GM12878 (cell line): ENCODE measurements around the gene DGLUCY. TPM values are rescaled to one million over a fixed set of nuclear protein-coding genes. Genes with fewer than 3 reads are reported as not detected.

Experiments
- ATAC-seq: fragments of 200-7000 bp; cut with Tn5 transposase; 3 replicates; pipeline ENCODE4 v1.9.1; 2020; ENCODE audit warnings: mild to moderate bottlenecking, moderate library complexity
- BruUV-seq: library from RNA; stranded (reverse); fragments of 400-500 nt; replicated peaks from 2 replicates; lab custom pipeline; 2021; lab: Mats Ljungman, UMichigan
- CTCF ChIA-PET: fragments of 300-600 bp; sonication (Branson Sonifier 250); formaldehyde crosslinking; extraction: SDS; loops from one replicate; lab custom pipeline; 2021; ENCODE audit warnings: inconsistent platforms; lab: Yijun Ruan, JAX
- POLR2A ChIA-PET: fragments of 350-600 bp; formaldehyde crosslinking; extraction: SDS; loops from one replicate; lab custom pipeline; 2021; ENCODE audit warnings: inconsistent platforms; lab: Charles Lee
- RAD21 ChIA-PET: fragments of 300-600 bp; sonication (Branson Sonifier 250); formaldehyde crosslinking; loops from one replicate; lab custom pipeline; 2023; ENCODE audit warnings: antibody characterized with exemption; ENCODE audit not compliant: unreplicated experiment; lab: Charles Lee
- SMC1A ChIA-PET: fragments of 300-600 bp; sonication (Branson Sonifier 250); formaldehyde crosslinking; loops from one replicate; lab custom pipeline; 2023; ENCODE audit not compliant: unreplicated experiment, uncharacterized antibody; lab: Charles Lee
- DNase-seq: peaks from one replicate; pipeline ENCODE4 v3.0.0-alpha.2; 2011; ENCODE audit warnings: low read depth, low spot score
- FAIRE-seq: peaks from 3 replicates; lab custom pipeline; 2011; peaks lifted over from hg19 to GRCh38; lab: Jason Lieb, UNC
- H2AFZ ChIP-seq: 2 replicates; pipeline ENCODE4 v1.6.0; 2011; ENCODE audit warnings: low read depth, low read length, control low read depth; ENCODE audit not compliant: control insufficient read depth
- H3K27ac ChIP-seq: 2 replicates; pipeline ENCODE4 v1.5.1; 2011; ENCODE audit warnings: control low read depth; ENCODE audit not compliant: control insufficient read depth, insufficient read depth
- H3K27me3 ChIP-seq, 2 experiments: replicated peaks in 1 of 2; 2 replicates each; pipeline versions ENCODE4 v1.6.0 to v1.6.1; 2011; ENCODE audit warnings: low read length in 1 of 2; ENCODE audit not compliant: control insufficient read depth in 2 of 2, insufficient read depth in 2 of 2
- H3K36me3 ChIP-seq, 2 experiments: 2 replicates each; pipeline ENCODE4 v1.5.1; 2011; ENCODE audit warnings: low read length in 1 of 2; ENCODE audit not compliant: control insufficient read depth in 2 of 2, insufficient read depth in 2 of 2
- H3K4me1 ChIP-seq: 2 replicates; pipeline ENCODE4 v1.6.1; 2011; ENCODE audit warnings: mild to moderate bottlenecking, low read length, moderate library complexity, mixed read lengths; ENCODE audit not compliant: control insufficient read depth, insufficient read depth
- H3K4me2 ChIP-seq: 2 replicates; pipeline ENCODE4 v1.6.0; 2011; ENCODE audit warnings: control low read depth; ENCODE audit not compliant: control insufficient read depth, insufficient read depth
- H3K4me3 ChIP-seq: fragments of 200-600 bp; sonication (generic); 2 replicates; pipeline ENCODE4 v1.5.1; 2016
- H3K79me2 ChIP-seq: 2 replicates; pipeline ENCODE4 v1.6.0; 2011; ENCODE audit warnings: low read length; ENCODE audit not compliant: control insufficient read depth, insufficient read depth
- H3K9ac ChIP-seq: 2 replicates; pipeline ENCODE4 v1.8.0; 2011; ENCODE audit warnings: low read length, control low read depth, mixed read lengths; ENCODE audit not compliant: control insufficient read depth, insufficient read depth
- H3K9me3 ChIP-seq: replicated peaks from 3 replicates; pipeline ENCODE4 v1.5.1; 2011; ENCODE audit warnings: mild to moderate bottlenecking, low read length; ENCODE audit not compliant: control insufficient read depth, insufficient read depth
- H4K20me1 ChIP-seq: 2 replicates; pipeline ENCODE4 v1.6.0; 2011; ENCODE audit not compliant: control insufficient read depth, insufficient read depth
- ATF7 ChIP-seq: fragments of 450-650 bp; IDR thresholded peaks from 2 replicates; pipeline ENCODE4 v1.6.1; 2016; ENCODE audit warnings: low read depth, mild to moderate bottlenecking
- BCLAF1 ChIP-seq: fragments of 450-650 bp; IDR thresholded peaks from 2 replicates; pipeline ENCODE4 v1.6.1; 2017; ENCODE audit warnings: antibody characterized with exemption, mild to moderate bottlenecking, moderate library complexity
- CBX5 ChIP-seq: sonication (generic); IDR thresholded peaks from 2 replicates; pipeline ENCODE4 v1.6.1; 2016; ENCODE audit warnings: low read depth, moderate library complexity, mild to moderate bottlenecking, inconsistent platforms
- CHD2 ChIP-seq: IDR thresholded peaks from 2 replicates; pipeline ENCODE4 v1.6.1; 2011; ENCODE audit warnings: low read depth, low read length, improper control_type of control experiment, borderline replicate concordance
- CTCF ChIP-seq, 3 experiments: IDR thresholded peaks in 2 of 3; conservative IDR thresholded peaks in 1 of 3; 2 replicates each; pipeline ENCODE4 v1.5.1; 2011; ENCODE audit warnings: low read depth in 3 of 3, low read length in 3 of 3, mild to moderate bottlenecking in 3 of 3, control low read depth in 2 of 3, moderate library complexity in 2 of 3, inconsistent platforms in 1 of 3, mixed read lengths in 1 of 3; ENCODE audit not compliant: control insufficient read depth in 2 of 3, insufficient read depth in 1 of 3; ENCODE audit errors: extremely low read depth in 1 of 3
- GABPA ChIP-seq: IDR thresholded peaks from 2 replicates; pipeline ENCODE4 v1.6.1; 2014; ENCODE audit warnings: antibody characterized with exemption, low read depth, mild to moderate bottlenecking, inconsistent platforms
- HDAC6 ChIP-seq: fragments of 200-600 bp; sonication (generic); IDR thresholded peaks from one replicate; pipeline ENCODE4 v1.8.0; 2017; ENCODE audit warnings: antibody characterized with exemption; ENCODE audit not compliant: unreplicated experiment
- KAT2A ChIP-seq: conservative IDR thresholded peaks from 2 replicates; pipeline ENCODE4 v1.6.1; 2011; ENCODE audit warnings: low read depth, low read length; ENCODE audit not compliant: control insufficient read depth
- MYB ChIP-seq: fragments of 150-350 bp; IDR thresholded peaks from 2 replicates; pipeline ENCODE4 v1.6.1; 2014; ENCODE audit warnings: mild to moderate bottlenecking, low read depth, low read length, borderline replicate concordance
- NR2C2 ChIP-seq: IDR thresholded peaks from 2 replicates; pipeline ENCODE4 v1.6.1; 2011; ENCODE audit warnings: borderline replicate concordance, low read depth; ENCODE audit not compliant: control insufficient read depth, insufficient read length
- PAX8 ChIP-seq: fragments of 450-650 bp; IDR thresholded peaks from 2 replicates; pipeline ENCODE4 v1.6.1; 2017; ENCODE audit warnings: mild to moderate bottlenecking, moderate library complexity
- SRF ChIP-seq, 2 experiments: IDR thresholded peaks; 2 replicates each; pipeline ENCODE4 v1.6.1; 2011; ENCODE audit warnings: low read depth in 2 of 2, low read length in 2 of 2, mild to moderate bottlenecking in 1 of 2, moderate library complexity in 1 of 2
- STAT3 ChIP-seq: IDR thresholded peaks from 2 replicates; pipeline ENCODE4 v1.6.1; 2011; ENCODE audit warnings: low read depth, low read length, improper control_type of control experiment
- ZNF217 ChIP-seq: fragments of 450-650 bp; IDR thresholded peaks from 2 replicates; pipeline ENCODE4 v1.6.1; 2017; ENCODE audit warnings: antibody characterized with exemption, mild to moderate bottlenecking
- ZNF274 ChIP-seq: IDR thresholded peaks from one replicate; pipeline ENCODE4 v1.8.0; 2011; ENCODE audit not compliant: insufficient read length, insufficient read depth
- ZNF384 ChIP-seq: IDR thresholded peaks from 2 replicates; pipeline ENCODE4 v1.6.1; 2012; ENCODE audit warnings: low read depth, mild to moderate bottlenecking, low read length, improper control_type of control experiment, borderline replicate concordance
- WGBS: methylation state at CpG from one replicate; pipeline ENCODE4 v1.1.6; 2016; ENCODE audit warnings: low lambda C conversion rate; ENCODE audit not compliant: insufficient replicate concordance, insufficient coverage; ENCODE audit errors: missing lambda C conversion rate; 5-methylcytosine and 5-hydroxymethylcytosine counted together
- in situ Hi-C: fragments of 300-500 bp; cut with MboI; formaldehyde crosslinking; loops from 9 replicates; pipeline ENCODE4 v1.14.3; 2018; ENCODE audit warnings: mixed read lengths
- intact Hi-C: fragments of 100-400 bp; cut with micrococcal nuclease; formaldehyde crosslinking; loops from one replicate; pipeline ENCODE4 v1.14.2; 2022; ENCODE audit not compliant: unreplicated experiment
- polyA plus RNA-seq, 11 experiments: library from polyadenylated mRNA; depleted of rRNA in 4 of 11; unstranded in 6 of 11; stranded (reverse) in 5 of 11; fragments of >200 nt; fragmentation: Nextera tagmentation in 4 of 11; fragmentation: Illumina TruSeq in 1 of 11; extraction: Ambion mirVana in 4 of 11; extraction: Trizol in 1 of 11; gene quantifications; 1 replicate in 1 of 11; 2 replicates in 10 of 11; pipeline versions ENCODE4 v1.2.1 to v1.2.3, GENCODE V29; 2011 to 2016; ENCODE audit warnings: inconsistent platforms in 2 of 11, missing spikeins in 2 of 11, low read depth in 1 of 11
- total RNA-seq, 4 experiments: library from RNA; depleted of rRNA in 3 of 4; stranded (reverse); fragments of >200 nt in 3 of 4; fragmentation: Illumina TruSeq in 1 of 4; extraction: Trizol in 1 of 4; gene quantifications; 2 replicates each; pipeline versions ENCODE4 v1.2.1 to v1.2.3, GENCODE V29; 2013 to 2021

DGLUCY gene
- total and polyA plus RNA-seq, 10 of the 15 experiments (the other 5 are each of a cell fraction or from before 2014, with no cell fraction given), result 15.0 to 70.3 (median 55.1) TPM

GRCh38 chr14:91153360-91153759 is 39.5 kb downstream of the DGLUCY start:
- Histone ChIP-seq H3K27me3 (no peaks in the 10 kb centered on the region), H3K36me3 (peaks cover 11 to 12% of the 10 kb centered on the region in 2 experiments; a peak in 3 of 4 replicates), H3K4me3 (no peak overlapping the region), H3K4me1 (no peaks in the 10 kb centered on the region), H3K79me2 (no peaks in the 10 kb centered on the region), H3K4me2 (no peak overlapping the region), H4K20me1 (no peaks in the 10 kb centered on the region), H3K9ac (no peak overlapping the region), H3K27ac (no peak overlapping the region), H3K9me3 (no peaks in the 10 kb centered on the region), H2AFZ (no peak overlapping the region)
- intact Hi-C loops (no loop called here), in situ Hi-C loops (no loop called here)
- WGBS, result 96% methylated on average over 9 of the region's 9 CpGs
- TF ChIP-seq CHD2 (no peak), PAX8 (no peak), CBX5 (no peak), CTCF (IDR thresholded peaks at IDR 0.05 in 2 of 3, conservative IDR thresholded peaks at IDR 0.05 in 1 of 3; ENCODE audit: control insufficient read depth in 2 of 3, extremely low read depth in 1 of 3, insufficient read depth in 1 of 3, low read depth in 3 of 3, low read length in 3 of 3) (no peak), SRF (IDR thresholded peaks at IDR 0.05; ENCODE audit: low read depth in 2 of 2, low read length in 2 of 2) (no peak), ZNF217 (no peak), ZNF384 (no peak), GABPA (no peak), ZNF274 (no peak), BCLAF1 (no peak), HDAC6 (no peak), NR2C2 (no peak), KAT2A (no peak), STAT3 (no peak), ATF7 (no peak), MYB (no peak)
- ChIA-PET CTCF (interaction anchor here (0.5 to 2.0 kb wide), 3 partner anchors 17 to 354 kb away, joined by 3 to 6 read pairs (median 3); no protein-coding TSS in a partner anchor), SMC1A (interaction anchor here (0.9 to 1.6 kb wide), 4 partner anchors 14 to 38 kb away, joined by 3 read pairs; no protein-coding TSS in a partner anchor), RAD21 (interaction anchor here (1.2 kb wide), 1 partner anchor 21 kb away, joined by 3 read pairs; no protein-coding TSS in a partner anchor), POLR2A (no interaction called here)
- FAIRE-seq, result no peak
- no peak for ATAC-seq
- no TSS peak for BruUV-seq
- no peak for DNase-seq
